SK-N-SH (cell line): ENCODE measurements around the gene IKZF4. TPM values are rescaled to one million over a fixed set of nuclear protein-coding genes. Genes with fewer than 3 reads are reported as not detected.

Experiments
- CTCF ChIA-PET: fragments of 300-600, 350-600 bp; formaldehyde crosslinking; extraction: SDS; loops from one replicate; lab custom pipeline; 2021; lab: Yijun Ruan, JAX
- POLR2A ChIA-PET: fragments of 350-600 bp; sonication (Branson Sonifier 250); formaldehyde crosslinking; extraction: SDS; loops from one replicate; lab custom pipeline; 2020; ENCODE audit warnings: antibody characterized with exemption, inconsistent platforms; lab: Yijun Ruan, JAX
- DNase-seq: peaks from one replicate; pipeline ENCODE4 v3.0.0; 2012
- H2AFZ ChIP-seq: fragments of 200-600 bp; sonication (generic); 2 replicates; pipeline ENCODE4 v1.8.1; 2016; ENCODE audit warnings: antibody characterized with exemption, mild to moderate bottlenecking, low read depth
- H3F3A ChIP-seq: fragments of 200-600 bp; sonication (generic); replicated peaks from 2 replicates; pipeline ENCODE3; 2016; ENCODE audit warnings: antibody characterized with exemption, mild to moderate bottlenecking; ENCODE audit not compliant: insufficient read depth
- H3K27ac ChIP-seq, 2 experiments: fragments of 200-500 bp in 1 of 2; fragments of 200-600 bp in 1 of 2; sonication (Bioruptor generic) in 1 of 2; sonication (generic), shearing (Covaris generic) in 1 of 2; 2 replicates each; pipeline versions ENCODE4 v1.5.1 to v1.6.1; 2014 to 2016; ENCODE audit warnings: low read depth in 2 of 2, inconsistent platforms in 1 of 2, low read length in 1 of 2, mild to moderate bottlenecking in 1 of 2, mixed read lengths in 1 of 2
- H3K27me3 ChIP-seq: fragments of 200-600 bp; sonication (generic), shearing (Covaris generic); 2 replicates; pipeline ENCODE4 v1.6.1; 2016; ENCODE audit warnings: mixed run types; ENCODE audit not compliant: insufficient read depth
- H3K36me3 ChIP-seq, 2 experiments: fragments of 200-500 bp in 1 of 2; fragments of 200-600 bp in 1 of 2; sonication (Bioruptor generic) in 1 of 2; sonication (generic) in 1 of 2; replicated peaks in 1 of 2; 2 replicates each; pipeline versions ENCODE3 to v1.5.1; 2014 to 2016; ENCODE audit warnings: low read length in 1 of 2, mild to moderate bottlenecking in 1 of 2; ENCODE audit not compliant: insufficient read depth in 2 of 2, control insufficient read depth in 1 of 2
- H3K4me1 ChIP-seq, 2 experiments: fragments of 200-500 bp in 1 of 2; fragments of 200-600 bp in 1 of 2; sonication (Bioruptor generic) in 1 of 2; sonication (generic), shearing (Covaris generic) in 1 of 2; 2 replicates each; pipeline versions ENCODE4 v1.5.1 to v1.6.1; 2014 to 2016; ENCODE audit warnings: low read depth in 1 of 2, low read length in 1 of 2, mixed run types in 1 of 2; ENCODE audit not compliant: insufficient read depth in 2 of 2, control insufficient read depth in 1 of 2
- H3K4me2 ChIP-seq: fragments of 200-600 bp; sonication (generic), shearing (Covaris generic); 2 replicates; pipeline ENCODE4 v1.6.1; 2017; ENCODE audit warnings: mixed run types
- H3K4me3 ChIP-seq, 2 experiments: fragments of 200-500 bp in 1 of 2; fragments of 200-600 bp in 1 of 2; sonication (Bioruptor generic) in 1 of 2; sonication (generic), shearing (Covaris generic) in 1 of 2; 2 replicates each; pipeline versions ENCODE4 v1.5.1 to v1.8.1; 2014 to 2016; ENCODE audit warnings: low read depth in 2 of 2, inconsistent platforms in 1 of 2, low read length in 1 of 2, mild to moderate bottlenecking in 1 of 2, mixed read lengths in 1 of 2, moderate library complexity in 1 of 2
- H3K79me2 ChIP-seq: fragments of 200-600 bp; sonication (generic); 2 replicates; pipeline ENCODE4 v1.8.1; 2017; ENCODE audit warnings: mild to moderate bottlenecking; ENCODE audit not compliant: insufficient read depth
- H3K9ac ChIP-seq: fragments of 200-600 bp; sonication (generic); 2 replicates; pipeline ENCODE4 v1.6.1; 2017; ENCODE audit warnings: mixed run types
- H3K9me2 ChIP-seq: fragments of 200-600 bp; sonication (generic); 2 replicates; pipeline ENCODE4 v1.6.1; 2017; ENCODE audit warnings: mixed run types
- H3K9me3 ChIP-seq: fragments of 200-600 bp; sonication (generic); 2 replicates; pipeline ENCODE4 v1.6.1; 2017; ENCODE audit warnings: mixed run types, mild to moderate bottlenecking, moderate library complexity
- H4K20me1 ChIP-seq: fragments of 200-600 bp; sonication (generic); 2 replicates; pipeline ENCODE4 v1.6.1; 2017; ENCODE audit warnings: mild to moderate bottlenecking, mixed run types; ENCODE audit not compliant: insufficient read depth
- CHD2 ChIP-seq: fragments of 150-350 bp; IDR thresholded peaks from 2 replicates; pipeline ENCODE4 v1.6.1; 2018; ENCODE audit warnings: low read length; ENCODE audit not compliant: partially characterized antibody
- ELF1 ChIP-seq: IDR thresholded peaks from 2 replicates; pipeline ENCODE4 v1.4.0; 2012
- FOSL2 ChIP-seq: IDR thresholded peaks from 2 replicates; pipeline ENCODE4 v1.4.0; 2012; ENCODE audit warnings: low read depth, mild to moderate bottlenecking, moderate library complexity, borderline replicate concordance
- FOXM1 ChIP-seq: IDR thresholded peaks from 2 replicates; pipeline ENCODE4 v1.4.0; 2012; ENCODE audit warnings: low read depth, mild to moderate bottlenecking
- GATA2 ChIP-seq: sonication (generic); formaldehyde crosslinking; IDR thresholded peaks from 2 replicates; pipeline ENCODE4 v1.5.0; 2020; ENCODE audit warnings: mild to moderate bottlenecking, missing genetic modification reagents
- NFIC ChIP-seq: IDR thresholded peaks from 2 replicates; pipeline ENCODE4 v1.4.0; 2012; ENCODE audit warnings: borderline replicate concordance
- NRF1 ChIP-seq: IDR thresholded peaks from 2 replicates; pipeline ENCODE4 v1.6.1; 2012; ENCODE audit warnings: low read depth, mild to moderate bottlenecking, low read length
- RCOR1 ChIP-seq: fragments of 150-350 bp; IDR thresholded peaks from 2 replicates; pipeline ENCODE4 v1.6.1; 2017; ENCODE audit warnings: antibody characterized with exemption, low read length
- RFX5 ChIP-seq: IDR thresholded peaks from 2 replicates; pipeline ENCODE4 v1.6.1; 2012; ENCODE audit warnings: mild to moderate bottlenecking, improper control_type of control experiment, low read length
- SIN3A ChIP-seq: IDR thresholded peaks from 2 replicates; pipeline ENCODE4 v1.6.1; 2012; ENCODE audit warnings: low read depth, mild to moderate bottlenecking, low read length, moderate library complexity, borderline replicate concordance
- SMC3 ChIP-seq: IDR thresholded peaks from 2 replicates; pipeline ENCODE4 v1.6.1; 2012; ENCODE audit warnings: low read depth, low read length, improper control_type of control experiment
- TAF1 ChIP-seq: IDR thresholded peaks from 2 replicates; pipeline ENCODE4 v1.6.1; 2012; ENCODE audit warnings: low read depth, mild to moderate bottlenecking, low read length, moderate library complexity, borderline replicate concordance
- TCF12 ChIP-seq: IDR thresholded peaks from 2 replicates; pipeline ENCODE4 v1.4.0; 2012
- TEAD4 ChIP-seq: IDR thresholded peaks from 2 replicates; pipeline ENCODE4 v1.4.0; 2012; ENCODE audit warnings: mild to moderate bottlenecking, borderline replicate concordance; ENCODE audit not compliant: insufficient read depth
- WGBS: methylation state at CpG from one replicate; pipeline ENCODE4 v1.1.6; 2017; ENCODE audit warnings: low lambda C conversion rate; 5-methylcytosine and 5-hydroxymethylcytosine counted together
- polyA plus RNA-seq, 3 experiments: library from polyadenylated mRNA; depleted of rRNA; stranded (reverse); fragments of >200 nt; gene quantifications; 2 replicates each; pipeline ENCODE4 v1.2.3, GENCODE V29; 2012
- TF ChIP-seq, protein P1 (sequence below): IDR thresholded peaks from 2 replicates; pipeline ENCODE4 v1.4.0; 2012; ENCODE audit warnings: low read depth, borderline replicate concordance
- TF ChIP-seq, protein P2 (sequence below): IDR thresholded peaks from 2 replicates; pipeline ENCODE4; 2012
- TF ChIP-seq, protein P3 (sequence below): fragments of 200-600 bp; sonication (generic); IDR thresholded peaks from 2 replicates; pipeline ENCODE4 v1.6.1; 2017; ENCODE audit warnings: antibody characterized with exemption, mild to moderate bottlenecking, moderate library complexity

The IKZF4 gene
- polyA plus RNA-seq, 1 of the 3 experiments (the other 2 are of a cell fraction), result 3.9 TPM

DNA sequence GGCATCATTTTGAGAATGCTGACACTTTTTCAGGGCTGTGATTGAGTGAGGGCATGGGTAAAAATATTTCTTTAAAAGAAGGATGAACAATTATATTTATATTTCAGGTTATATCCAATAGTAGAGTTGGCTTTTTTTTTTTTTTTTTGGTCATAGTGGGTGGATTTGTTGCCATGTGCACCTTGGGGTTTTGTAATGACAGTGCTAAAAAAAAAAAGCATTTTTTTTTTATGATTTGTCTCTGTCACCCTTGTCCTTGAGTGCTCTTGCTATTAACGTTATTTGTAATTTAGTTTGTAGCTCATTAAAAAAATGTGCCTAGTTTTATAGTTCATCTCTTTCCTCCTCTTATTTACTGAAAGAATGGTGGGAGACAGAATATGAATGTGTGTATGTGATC is 48.4 kb upstream of the IKZF4 start:
- WGBS, result 91% methylated on average over 1 of the region's 1 CpG
- H2AFZ ChIP-seq, result peak overlapping the region; percentile 36; the same call in 1 of the 2 replicates
- no peak for TF ChIP-seq RFX5

DNA sequence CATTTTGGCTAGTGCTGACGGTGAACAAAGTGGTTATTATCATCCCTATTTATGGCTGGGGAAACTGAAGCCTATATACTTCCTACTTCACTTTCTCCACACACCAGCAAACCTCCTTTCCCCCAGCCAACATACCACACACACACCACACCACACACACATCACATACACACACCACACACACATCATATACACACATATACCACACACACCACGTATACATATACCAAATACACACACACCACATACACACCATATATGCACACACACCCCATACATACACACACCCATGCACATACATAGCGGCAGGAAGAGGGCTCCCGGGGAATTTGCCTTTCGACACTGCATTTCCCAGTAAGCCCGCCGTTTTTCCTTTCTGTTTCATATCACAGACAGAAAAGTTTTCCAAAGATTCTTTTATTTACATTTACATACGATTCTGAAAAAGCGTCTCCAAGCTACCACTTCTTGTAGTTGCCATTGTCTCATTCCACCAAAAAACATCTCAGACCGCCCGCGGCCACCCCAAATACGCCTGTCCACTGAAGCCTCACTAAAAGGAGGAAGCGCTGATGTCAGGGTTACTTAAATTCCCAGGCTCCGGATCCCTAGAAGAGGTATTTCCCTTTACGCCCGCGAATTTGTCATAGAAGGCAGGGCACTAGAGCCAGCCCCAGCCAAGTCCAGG is 47.8 kb upstream of the IKZF4 start:
- Histone ChIP-seq H3K4me3 (peak overlapping the region; percentile 55 to 67), H3K9me3 (no peaks in the 10 kb centered on the region), H3K4me2 (peak overlapping the region; percentile 81), H2AFZ (peak overlapping the region; percentile 63), H3K4me1 (peaks cover 7 to 9% of the 10 kb centered on the region in 2 experiments; a peak in 3 of 4 replicates), H3K9ac (peak overlapping the region; percentile 73), H3F3A (peaks cover 18% of the 10 kb centered on the region), H3K36me3 (peaks cover 10 to 23% of the 10 kb centered on the region in 2 experiments), H3K79me2 (peaks cover 54% of the 10 kb centered on the region), H3K9me2 (no peaks in the 10 kb centered on the region), H3K27ac (peak overlapping the region; percentile 24 to 94), H4K20me1 (no peaks in the 10 kb centered on the region), H3K27me3 (no peaks in the 10 kb centered on the region)
- POLR2A ChIA-PET, result interaction anchor here (0.6 to 2.1 kb wide), 11 partner anchors 9 to 327 kb away, joined by 3 to 15 read pairs (median 5); partner anchors contain the start of genes CS, DNAJC14, IKZF4 and ORMDL2
- no peak for DNase-seq
- TF ChIP-seq, protein P1, sequence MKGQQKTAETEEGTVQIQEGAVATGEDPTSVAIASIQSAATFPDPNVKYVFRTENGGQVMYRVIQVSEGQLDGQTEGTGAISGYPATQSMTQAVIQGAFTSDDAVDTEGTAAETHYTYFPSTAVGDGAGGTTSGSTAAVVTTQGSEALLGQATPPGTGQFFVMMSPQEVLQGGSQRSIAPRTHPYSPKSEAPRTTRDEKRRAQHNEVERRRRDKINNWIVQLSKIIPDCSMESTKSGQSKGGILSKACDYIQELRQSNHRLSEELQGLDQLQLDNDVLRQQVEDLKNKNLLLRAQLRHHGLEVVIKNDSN, result no peak
- TF ChIP-seq, protein P2, sequence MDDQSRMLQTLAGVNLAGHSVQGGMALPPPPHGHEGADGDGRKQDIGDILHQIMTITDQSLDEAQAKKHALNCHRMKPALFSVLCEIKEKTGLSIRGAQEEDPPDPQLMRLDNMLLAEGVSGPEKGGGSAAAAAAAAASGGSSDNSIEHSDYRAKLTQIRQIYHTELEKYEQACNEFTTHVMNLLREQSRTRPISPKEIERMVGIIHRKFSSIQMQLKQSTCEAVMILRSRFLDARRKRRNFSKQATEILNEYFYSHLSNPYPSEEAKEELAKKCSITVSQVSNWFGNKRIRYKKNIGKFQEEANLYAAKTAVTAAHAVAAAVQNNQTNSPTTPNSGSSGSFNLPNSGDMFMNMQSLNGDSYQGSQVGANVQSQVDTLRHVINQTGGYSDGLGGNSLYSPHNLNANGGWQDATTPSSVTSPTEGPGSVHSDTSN, result no peak
- TF ChIP-seq TAF1 (no peak), GATA2 (CRISPR knock-in tag) (no peak), NRF1 (no peak), SIN3A (no peak), ELF1 (no peak), NFIC (no peak), TCF12 (no peak), TEAD4 (no peak), FOXM1 (no peak), CHD2 (no peak), FOSL2 (no peak), RCOR1 (no peak), SMC3 (no peak)
- TF ChIP-seq, protein P3, sequence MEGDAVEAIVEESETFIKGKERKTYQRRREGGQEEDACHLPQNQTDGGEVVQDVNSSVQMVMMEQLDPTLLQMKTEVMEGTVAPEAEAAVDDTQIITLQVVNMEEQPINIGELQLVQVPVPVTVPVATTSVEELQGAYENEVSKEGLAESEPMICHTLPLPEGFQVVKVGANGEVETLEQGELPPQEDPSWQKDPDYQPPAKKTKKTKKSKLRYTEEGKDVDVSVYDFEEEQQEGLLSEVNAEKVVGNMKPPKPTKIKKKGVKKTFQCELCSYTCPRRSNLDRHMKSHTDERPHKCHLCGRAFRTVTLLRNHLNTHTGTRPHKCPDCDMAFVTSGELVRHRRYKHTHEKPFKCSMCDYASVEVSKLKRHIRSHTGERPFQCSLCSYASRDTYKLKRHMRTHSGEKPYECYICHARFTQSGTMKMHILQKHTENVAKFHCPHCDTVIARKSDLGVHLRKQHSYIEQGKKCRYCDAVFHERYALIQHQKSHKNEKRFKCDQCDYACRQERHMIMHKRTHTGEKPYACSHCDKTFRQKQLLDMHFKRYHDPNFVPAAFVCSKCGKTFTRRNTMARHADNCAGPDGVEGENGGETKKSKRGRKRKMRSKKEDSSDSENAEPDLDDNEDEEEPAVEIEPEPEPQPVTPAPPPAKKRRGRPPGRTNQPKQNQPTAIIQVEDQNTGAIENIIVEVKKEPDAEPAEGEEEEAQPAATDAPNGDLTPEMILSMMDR, result no peak
- 7% methylated on average over 18 of the region's 18 CpGs for WGBS
- CTCF ChIA-PET, result interaction anchor here (1.2 to 2.8 kb wide), 5 partner anchors 12 to 234 kb away, joined by 3 to 28 read pairs (median 9); partner anchors contain the start of gene SUOX

More for the DNA sequence above, 48.4 kb upstream of the IKZF4 start:
- POLR2A ChIA-PET, result no interaction called here
- H3F3A ChIP-seq, result peaks cover 18% of the 10 kb centered on the region
- H3K79me2 ChIP-seq, result peaks cover 54% of the 10 kb centered on the region
- peak overlapping the region; percentile 81 for H3K4me2 ChIP-seq
- H3K4me3 ChIP-seq, result peak overlapping the region; percentile 55 to 67
- CTCF ChIA-PET, result interaction anchor here (2.7 kb wide), 1 partner anchor 32 kb away, joined by 15 read pairs; no protein-coding TSS in a partner anchor
- peaks cover 13 to 15% of the 10 kb centered on the region in 2 experiments; a peak in 3 of 4 replicates for H3K4me1 ChIP-seq
- no peaks in the 10 kb centered on the region for H3K9me2 ChIP-seq
- H3K27ac ChIP-seq, result peak overlapping the region in 1 of 2 experiments; percentile 94; a peak in 2 of 4 replicates
- peaks cover 10 to 22% of the 10 kb centered on the region in 2 experiments for H3K36me3 ChIP-seq
- no peaks in the 10 kb centered on the region for H4K20me1 ChIP-seq
- H3K27me3 ChIP-seq, result no peaks in the 10 kb centered on the region
- H3K9ac ChIP-seq, result peak overlapping the region; percentile 73
- DNase-seq, result no peak
- H3K9me3 ChIP-seq, result no peaks in the 10 kb centered on the region
